ENCODE data around the gene CADM1.

CADM1 gene

DNA sequence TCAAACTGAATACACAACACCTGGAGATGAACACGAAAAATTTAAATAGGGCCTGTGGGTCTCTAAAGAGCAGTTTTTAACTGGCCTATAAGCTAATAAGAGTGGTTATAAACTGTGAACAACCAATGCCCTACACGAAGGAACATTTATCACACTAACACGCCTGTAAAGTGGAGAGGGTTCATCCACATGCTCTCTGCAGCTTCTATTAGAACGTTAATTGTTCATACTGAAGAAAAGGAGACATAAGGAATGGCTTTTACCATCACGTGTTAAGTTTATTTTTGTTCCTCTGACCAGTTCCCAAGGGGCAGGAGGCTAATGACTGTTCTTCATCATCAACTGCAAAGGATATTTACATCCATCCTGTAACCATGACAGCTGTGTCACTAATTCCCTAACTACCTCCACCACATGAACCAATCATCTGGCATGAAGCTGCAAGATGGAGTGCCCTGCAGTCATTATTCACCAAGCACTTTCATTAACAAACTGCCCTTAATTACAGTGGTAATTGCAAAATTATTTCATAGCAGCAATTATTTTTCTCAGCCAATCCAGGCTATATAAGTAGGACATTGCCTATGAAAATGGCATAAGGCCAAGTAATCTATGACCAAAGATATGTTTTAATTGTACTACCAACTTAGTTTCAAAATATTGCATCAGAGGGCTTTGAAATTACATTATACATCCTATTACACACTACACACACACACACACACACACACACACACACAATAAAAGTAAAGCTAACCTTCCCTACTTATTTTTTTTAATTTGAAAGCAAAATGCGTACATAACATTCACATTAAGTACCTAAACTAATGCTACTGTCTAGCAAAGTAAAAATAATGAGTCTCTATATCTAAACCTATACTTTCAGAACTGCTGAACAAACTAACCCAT lies 186.7 kb downstream of the CADM1 start:
- DNase-seq (ENCODE audit: low spot score) = peak; percentile 35

- no peak for DNase-seq (ENCODE audit: low spot score)
Observed at GRCh38 chr11:115316696-115317095, 187.5 kb downstream of the CADM1 start.

DNA sequence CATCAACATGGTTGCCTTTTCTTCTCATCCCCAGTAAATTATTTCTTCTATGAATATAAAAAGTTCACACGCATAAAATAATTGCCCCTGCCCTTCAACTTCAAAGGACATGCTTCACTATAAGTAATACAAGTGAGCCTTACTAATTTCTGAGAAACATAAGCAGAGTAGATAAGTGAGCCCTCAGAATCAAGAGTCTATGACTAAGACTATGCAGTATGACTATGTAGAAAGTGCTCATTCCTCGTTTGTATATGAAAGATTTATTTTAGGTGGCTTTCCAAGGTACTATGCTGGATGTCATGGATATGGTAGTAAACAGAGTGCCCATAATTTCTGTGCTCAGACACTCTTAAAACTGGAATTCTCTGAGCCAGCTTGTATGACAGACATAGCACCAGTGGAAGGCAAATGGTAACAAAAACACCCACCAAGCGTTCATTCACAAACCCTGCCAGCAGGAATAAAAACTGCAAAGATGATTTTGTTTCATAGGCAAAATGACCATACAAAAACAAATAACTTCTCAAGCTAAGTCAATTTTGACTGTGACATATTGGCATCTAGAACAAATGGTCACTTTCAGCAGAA lies 189.8 kb downstream of the CADM1 start:
- no peak for DNase-seq (ENCODE audit: low spot score)

DNA sequence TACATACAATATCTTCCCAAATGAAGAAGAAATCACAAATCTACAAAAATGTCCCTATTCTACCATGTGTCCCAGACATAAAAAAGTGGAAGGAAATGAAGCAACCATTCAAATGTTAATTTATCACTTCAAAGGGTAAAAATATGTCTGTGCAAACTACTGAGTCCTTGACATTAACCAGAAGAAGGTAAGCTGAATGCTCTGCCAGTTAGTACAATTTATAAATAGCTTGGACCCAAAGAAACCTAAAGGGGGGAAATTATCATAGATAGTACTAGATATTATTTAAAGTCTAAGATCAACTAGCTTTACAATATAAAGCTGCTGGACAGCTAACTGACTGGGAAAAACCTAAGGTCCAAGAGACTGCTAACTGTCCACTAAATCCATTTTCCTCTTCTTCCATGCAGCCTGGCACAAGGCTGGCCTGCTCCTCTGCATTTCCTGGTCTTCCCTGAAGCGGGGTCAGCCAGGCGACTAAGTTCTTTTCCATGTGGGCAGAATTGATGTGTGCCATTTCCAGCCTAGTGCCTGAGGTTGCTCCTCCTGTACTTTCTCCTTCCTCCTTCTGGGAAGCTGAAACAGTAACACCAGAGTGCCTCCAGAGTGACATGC lies 190.9 kb downstream of the CADM1 start:
- no peak for DNase-seq (ENCODE audit: low spot score)

- no peak for DNase-seq (ENCODE audit: low spot score)
Observed at GRCh38 chr11:115311949-115312348, 192.3 kb downstream of the CADM1 start.

GRCh38 chr11:115306689-115307088 lies 197.5 kb downstream of the CADM1 start:
- no peak for DNase-seq (ENCODE audit: low spot score)

DNA sequence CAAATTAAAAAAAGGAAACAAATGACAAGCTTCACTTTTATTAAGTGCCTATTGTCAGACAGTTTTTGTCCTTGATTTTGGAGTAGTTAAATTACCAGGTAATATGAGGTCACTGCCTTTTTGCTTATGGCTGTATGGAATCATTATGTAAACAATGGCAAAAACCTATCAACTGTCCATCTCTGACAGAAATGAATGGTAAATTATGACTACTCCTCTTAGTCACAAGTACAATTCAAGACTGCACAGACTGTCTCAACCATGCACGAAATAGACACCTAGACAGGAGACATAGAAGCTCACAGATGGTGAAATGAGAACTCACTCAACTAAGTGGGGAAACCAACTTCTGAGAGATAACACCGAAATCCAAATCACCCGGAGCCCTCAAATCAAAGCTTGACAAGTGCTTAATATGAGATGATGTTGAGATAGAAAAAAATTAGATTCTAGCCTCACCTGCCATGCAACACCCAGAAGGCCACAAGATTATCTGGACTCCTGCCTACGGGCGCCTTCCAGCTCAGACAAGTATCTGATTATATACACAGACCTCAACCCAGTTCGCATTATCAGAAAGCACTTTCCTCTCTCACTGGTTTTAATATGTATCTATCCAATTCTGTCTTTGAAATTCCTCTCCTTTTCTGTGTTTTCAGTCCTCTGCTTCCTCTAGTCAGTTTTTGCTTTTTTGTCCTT lies 199.3 kb downstream of the CADM1 start:
- no peak for DNase-seq (ENCODE audit: low spot score)

GRCh38 chr11:115303929-115304531 lies 200.2 kb downstream of the CADM1 start:
- DNase-seq (ENCODE audit: low spot score) = no peak

DNA sequence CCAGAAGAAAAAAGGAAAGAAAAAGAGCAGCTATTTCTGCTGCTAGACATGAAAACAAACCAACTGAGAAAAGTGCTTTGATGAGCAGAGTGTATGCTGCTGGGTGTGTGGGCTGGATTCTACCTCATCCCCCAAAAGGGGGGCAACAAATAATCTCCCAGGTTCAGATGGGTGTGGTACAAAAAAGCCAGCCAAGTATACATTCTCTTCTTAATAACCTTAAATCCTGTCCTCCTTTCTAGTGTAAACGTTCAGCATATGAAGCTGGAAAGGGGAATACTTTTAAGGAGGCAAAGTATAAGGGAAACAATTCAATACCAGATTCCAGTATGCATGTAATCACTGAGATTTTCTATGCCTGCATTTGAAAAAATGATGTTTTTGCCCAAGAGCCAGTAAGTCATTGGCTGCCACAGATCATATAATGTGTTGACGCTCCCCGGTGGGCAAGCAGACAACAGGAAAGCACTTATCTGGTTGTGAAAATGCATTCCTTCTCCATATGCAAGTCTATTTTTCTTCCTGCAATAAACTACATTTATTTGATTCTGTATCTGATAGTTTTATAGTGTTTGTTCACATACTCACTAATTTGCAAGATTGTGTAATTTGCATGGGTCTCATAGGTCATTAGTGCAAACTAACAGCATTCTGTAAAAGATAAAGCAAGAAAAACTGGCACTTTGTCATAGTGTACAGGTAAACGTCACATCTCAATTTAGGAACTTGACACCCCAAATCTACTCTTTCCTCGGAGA lies 201.1 kb downstream of the CADM1 start:
- DNase-seq (ENCODE audit: low spot score) = no peak

GRCh38 chr11:115300660-115301428 lies 203.4 kb downstream of the CADM1 start:
- no peak for DNase-seq (ENCODE audit: low spot score)

GRCh38 chr11:115298300-115299012 lies 205.8 kb downstream of the CADM1 start:
- no peak for DNase-seq (ENCODE audit: low spot score)

DNA sequence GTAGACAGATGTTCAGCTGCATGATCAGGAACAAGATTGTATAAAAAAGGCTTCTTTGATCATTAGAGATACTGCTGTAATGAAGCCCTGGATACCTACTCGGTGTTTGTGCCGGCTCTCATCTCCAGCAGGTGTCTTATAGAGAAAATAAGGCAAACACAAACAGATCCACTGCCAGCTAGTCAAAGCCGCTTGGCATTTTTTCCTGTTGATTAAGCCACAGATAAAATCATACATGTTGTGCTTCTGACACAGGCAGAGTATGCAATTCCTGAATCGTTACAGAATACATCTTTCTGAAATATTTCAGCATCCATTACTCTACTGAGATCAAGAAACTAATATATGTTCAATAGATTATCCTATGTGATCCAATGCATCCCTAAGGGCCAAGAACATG lies 206.9 kb downstream of the CADM1 start:
- no peak for DNase-seq (ENCODE audit: low spot score)

DNA sequence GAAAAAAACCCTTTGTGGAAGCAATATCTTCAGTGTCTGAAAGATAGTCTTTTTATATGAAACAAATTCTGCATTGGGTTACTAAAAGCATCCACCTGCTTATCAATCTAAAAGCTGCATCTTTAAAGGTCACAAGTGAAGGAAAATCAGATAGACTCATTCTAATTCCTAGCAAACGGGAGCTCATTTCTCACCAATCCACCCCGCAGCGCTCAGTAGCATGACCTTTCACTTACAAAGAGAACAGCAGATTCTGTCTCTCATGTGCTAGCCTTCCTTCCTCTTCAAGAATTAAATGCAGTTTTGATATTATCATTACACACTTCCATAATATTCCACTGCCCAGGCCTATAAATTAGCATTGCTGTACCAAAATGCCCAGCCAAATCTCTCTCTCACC lies 212.9 kb downstream of the CADM1 start:
- no peak for DNase-seq (ENCODE audit: low spot score)

DNA sequence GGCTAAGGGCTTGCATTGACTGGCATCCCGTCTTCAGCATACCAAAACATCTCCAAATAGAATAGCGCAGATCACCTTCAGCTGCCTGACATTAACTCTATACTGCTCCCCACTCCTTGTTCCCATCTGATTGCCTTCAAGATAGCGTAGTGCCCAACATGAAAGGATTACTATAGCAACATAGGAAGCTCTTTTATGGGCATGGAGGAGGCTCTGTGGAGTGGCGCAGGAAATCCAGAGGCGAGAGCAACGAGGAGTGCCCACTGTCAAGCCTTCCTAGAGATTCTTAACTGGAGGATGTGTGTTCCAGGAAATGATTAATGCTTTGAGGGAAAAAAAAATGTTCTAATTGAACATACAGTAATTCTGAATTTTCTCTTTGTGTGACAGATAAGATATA lies 213.3 kb downstream of the CADM1 start:
- DNase-seq (ENCODE audit: low spot score) = no peak

DNA sequence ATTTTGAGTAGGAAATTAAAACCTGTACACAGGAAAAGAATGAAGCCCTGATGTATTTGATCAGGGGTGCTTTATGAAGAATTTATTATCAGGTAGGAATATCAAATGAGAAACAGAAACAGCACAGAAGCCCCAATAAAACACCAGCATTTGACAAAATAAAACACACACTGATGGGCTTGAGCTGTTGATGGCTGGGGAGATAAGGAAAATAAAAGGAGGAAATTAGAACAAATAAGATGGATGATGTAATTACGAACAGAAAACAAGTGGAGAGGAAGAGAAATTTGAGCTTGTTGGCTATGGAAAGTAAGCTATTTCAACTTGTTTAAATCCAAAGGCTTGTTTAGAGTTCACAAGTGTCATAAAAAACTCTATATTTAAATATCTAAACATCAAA lies 213.7 kb downstream of the CADM1 start:
- no peak for DNase-seq (ENCODE audit: low spot score)

DNA sequence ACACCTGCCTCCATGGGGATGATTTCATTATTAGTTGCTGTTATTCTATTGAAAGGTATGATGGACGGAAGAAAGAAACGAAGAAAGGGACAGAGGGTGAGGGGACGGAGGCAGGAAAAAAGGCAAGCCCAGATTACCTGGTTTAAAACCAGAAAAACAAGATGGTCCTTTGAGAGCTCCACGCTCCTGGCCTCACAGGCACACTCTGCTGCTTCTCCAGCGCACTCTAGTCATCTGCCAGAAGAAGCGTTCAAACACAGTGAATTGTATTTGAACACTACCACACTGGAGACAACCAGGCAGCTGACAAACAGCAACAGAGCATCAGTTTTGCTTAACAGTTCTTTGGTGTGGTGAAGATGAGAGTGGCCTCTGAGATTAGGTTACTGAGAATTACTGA lies 216.9 kb downstream of the CADM1 start:
- DNase-seq (ENCODE audit: low spot score) = no peak

GRCh38 chr11:115286614-115287013 lies 217.6 kb downstream of the CADM1 start:
- DNase-seq (ENCODE audit: low spot score) = no peak

- DNase-seq (ENCODE audit: low spot score) = no peak
Observed at GRCh38 chr11:115284773-115285172, 219.4 kb downstream of the CADM1 start.

DNA sequence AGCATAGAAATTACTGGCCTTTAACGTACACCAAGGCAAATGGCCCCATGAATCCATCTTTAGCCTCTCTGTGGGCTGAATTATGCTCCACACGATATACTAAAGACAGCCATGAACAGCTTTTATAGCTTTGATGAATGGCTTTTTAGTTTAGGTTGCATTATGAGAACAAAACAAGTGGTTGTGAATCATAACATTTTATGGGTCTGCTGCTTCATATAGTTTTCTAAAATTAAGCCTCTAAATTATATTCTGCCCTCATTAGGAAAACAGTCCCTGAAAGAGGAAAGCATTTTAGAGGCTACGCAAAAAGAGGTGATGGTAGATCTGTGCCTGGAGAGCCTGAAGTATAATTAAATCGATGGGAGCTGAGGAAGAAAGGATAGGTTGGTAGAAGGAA lies 221.3 kb downstream of the CADM1 start:
- no peak for DNase-seq (ENCODE audit: low spot score)

GRCh38 chr11:115280775-115281174 lies 223.4 kb downstream of the CADM1 start:
- DNase-seq (ENCODE audit: low spot score) = no peak

Data from SW480 (cell line).